Measurements from ENCODE around the gene ZNF791.
A peak's percentile ranks its signal among the peaks of the same experiment; 100 is the strongest.
"Not testable (repeated sequence)": the region's sequence is repeated elsewhere in the genome, so short reads cannot be mapped to it uniquely, and the experiment has no call there.

Gene ZNF791

DNA sequence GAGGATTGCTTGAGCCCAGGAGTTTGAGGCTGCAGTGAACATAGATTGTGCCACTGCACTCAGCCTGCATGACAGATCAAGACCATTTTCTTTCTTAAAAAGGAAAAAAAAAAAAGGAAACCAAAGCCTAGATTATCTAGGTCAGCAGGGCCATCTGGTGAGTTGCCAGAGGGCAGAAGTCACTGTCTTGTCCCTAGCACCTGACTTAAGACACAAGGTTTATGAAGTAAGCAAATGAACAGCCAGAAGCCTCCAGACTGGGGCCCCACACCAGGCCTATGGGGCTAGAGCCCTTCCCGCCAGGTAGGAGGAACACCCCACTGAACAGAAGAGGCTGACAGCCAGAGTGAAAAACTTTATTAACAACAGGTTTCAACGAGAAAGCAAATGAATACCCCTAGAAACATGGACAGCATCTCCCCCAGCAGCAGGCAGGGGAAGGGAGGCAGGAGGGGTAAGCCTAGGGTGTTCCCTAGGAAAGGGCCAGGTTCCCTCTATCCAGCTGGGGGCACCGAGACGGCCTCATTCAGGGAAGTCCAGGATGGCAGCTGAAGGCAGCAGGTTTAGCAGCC, 57.1 kb downstream of the ZNF791 start:
- no peak for DNase-seq

DNA sequence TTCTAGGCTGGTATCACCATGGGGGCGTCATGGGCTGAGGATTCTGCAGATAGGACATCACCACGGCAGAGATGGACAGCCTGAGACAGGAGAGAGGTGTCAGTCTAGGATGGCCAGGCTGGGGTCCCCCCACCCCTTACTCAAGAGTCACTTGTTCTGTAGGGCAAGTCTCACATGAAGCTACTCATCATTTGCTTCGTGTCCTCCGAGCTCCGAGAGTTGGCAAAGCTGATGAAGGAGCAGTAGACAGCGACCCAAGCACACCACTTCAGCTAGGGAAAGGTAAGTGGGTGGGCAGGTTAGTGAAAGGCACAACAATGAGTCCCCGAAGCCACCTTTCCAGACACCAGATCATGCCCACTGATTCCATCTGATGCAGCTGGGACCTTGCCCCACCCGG, 57.6 kb downstream of the ZNF791 start:
- no peak for DNase-seq

DNA sequence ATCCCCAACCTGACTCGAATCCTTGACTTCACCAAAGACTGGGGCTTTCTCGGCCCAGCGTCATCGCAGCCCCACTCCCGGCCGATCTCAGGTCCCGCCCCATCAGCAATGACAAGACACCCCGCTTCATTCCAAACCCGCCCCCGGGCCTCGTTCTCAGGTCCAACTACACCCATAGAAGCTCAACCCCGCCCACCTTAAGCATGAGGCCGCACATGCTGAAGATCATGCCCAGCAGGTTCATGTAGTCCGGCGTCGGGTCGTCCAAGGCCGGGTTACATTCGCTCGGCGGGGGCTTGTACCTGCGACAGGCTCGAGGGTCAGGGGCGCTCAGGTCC, 58.2 kb downstream of the ZNF791 start:
- peak in 2 of 14 donors; percentile 54 to 79 for DNase-seq

DNA sequence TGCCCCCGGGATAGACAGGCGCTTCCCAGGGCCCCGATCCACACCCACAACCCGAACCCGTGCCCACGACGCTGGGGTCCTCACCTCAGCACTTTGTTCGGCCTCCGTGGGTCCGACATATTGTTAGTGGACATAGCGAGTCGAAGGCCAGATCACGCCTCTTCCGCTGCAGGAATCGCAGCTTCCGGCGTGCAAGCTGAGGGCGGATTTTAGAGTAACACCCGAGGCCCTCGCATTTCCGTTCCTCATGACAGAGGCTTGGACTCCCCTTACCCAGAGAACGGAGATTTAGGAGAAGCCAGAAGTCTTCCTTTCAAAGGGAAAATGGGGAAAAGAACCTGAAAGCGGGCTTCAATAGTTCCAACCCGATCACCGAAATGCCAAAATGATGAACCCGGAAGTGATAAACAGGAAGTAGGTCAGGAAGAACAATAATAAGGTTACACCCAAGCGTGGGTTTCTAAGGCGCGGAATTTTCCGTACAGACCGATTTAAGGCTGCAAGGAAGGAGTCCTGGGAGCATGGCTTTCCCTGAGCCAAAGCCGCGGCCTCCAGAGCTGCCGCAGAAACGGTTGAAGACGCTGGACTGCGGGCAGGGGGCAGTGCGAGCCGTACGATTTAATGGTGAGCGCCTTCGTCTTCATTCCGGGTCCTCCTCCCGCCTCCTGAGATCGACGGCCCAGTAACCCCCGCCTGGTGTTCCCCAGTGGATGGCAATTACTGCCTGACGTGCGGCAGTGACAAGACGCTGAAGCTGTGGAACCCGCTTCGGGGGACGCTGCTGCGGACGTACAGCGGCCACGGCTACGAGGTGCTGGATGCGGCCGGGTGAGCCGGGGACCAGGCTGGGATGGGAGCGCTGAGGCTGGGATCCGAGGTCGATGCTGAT, 58.8 kb downstream of the ZNF791 start:
- DNase-seq, result peak; percentile 39 to 87 (median 80)

DNA sequence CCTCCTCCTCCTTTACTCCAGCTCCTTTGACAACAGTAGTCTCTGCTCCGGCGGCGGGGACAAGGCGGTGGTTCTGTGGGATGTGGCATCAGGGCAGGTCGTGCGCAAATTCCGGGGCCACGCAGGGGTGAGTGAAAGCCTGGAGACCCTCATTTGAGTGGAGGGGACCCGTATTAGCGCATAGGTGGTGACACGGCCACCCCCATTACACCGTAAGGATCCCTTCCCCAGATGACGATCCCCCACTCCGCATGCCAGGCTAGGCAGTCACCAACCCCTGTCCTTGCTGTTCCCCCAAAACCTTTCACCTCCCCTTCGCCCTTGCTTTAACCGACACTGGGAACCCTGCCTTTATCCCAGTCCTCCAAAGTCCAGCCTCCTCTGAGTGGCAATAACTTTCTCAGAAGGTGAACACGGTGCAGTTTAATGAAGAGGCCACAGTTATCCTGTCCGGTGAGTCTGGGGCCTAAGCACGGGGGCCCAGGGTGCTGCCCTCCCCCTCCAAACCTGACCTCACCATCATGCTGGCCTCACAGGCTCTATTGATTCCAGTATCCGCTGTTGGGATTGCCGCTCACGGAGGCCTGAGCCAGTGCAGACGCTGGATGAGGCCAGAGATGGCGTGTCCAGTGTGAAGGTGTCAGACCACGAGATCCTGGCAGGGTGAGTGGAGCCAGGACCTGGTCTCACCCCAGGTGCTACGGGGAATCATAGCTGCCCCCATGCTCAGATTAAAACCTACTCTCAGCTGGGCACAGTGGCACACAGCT, 59.6 kb downstream of the ZNF791 start:
- no peak for DNase-seq

DNA sequence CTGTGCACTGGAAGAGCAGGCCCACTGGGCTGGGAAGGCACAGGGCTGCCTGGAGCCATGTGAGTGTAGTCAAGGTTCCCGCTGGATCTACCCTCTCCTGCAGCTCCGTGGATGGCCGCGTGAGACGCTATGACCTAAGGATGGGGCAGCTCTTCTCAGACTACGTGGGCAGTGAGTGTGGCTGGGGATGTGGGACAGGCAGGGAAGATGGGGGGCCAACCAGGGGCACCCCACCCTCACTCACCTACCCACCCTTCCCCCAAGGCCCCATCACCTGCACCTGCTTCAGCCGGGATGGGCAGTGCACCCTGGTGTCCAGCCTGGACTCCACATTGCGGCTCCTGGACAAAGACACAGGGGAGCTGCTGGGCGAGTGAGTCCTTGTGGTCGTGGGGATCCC, 62.0 kb downstream of the ZNF791 start:
- DNase-seq, result no peak

DNA sequence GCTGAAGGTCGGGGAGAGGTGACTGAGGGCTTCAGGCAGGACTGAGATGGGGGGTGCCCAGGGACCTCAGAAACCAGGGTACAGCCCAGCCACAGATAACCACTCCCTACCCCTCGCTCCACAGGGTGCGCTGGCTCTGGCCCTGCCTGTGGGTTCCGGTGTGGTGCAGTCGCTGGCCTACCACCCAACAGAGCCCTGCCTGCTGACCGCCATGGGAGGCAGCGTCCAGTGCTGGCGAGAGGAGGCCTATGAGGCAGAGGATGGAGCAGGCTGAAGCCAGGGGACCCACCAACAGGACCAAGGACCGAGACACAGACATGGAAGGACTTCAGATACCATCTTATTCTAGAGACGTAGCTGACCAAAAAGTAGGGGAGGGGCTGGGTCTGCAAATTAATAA, 64.7 kb downstream of the ZNF791 start:
- no peak for DNase-seq

DNA sequence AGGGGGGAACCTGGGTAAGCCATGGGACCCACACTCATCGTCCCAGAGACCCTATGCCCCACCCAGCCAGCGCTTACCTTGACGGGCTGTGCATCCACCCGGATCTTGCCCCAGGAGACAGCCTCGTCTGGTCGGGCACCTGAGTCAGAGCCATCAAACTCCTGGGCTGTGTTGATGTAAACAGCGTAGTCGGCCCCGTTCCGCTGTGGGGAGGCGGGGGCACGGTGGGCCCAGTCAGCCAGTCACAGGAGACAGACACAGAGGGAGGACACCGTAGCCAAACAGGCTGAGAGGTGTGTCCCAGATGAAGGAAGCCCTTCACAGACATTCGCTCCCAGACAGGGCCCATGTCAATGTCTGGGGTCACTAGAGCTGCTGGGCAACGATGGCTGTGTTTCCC, 65.2 kb downstream of the ZNF791 start:
- DNase-seq, result no peak

DNA sequence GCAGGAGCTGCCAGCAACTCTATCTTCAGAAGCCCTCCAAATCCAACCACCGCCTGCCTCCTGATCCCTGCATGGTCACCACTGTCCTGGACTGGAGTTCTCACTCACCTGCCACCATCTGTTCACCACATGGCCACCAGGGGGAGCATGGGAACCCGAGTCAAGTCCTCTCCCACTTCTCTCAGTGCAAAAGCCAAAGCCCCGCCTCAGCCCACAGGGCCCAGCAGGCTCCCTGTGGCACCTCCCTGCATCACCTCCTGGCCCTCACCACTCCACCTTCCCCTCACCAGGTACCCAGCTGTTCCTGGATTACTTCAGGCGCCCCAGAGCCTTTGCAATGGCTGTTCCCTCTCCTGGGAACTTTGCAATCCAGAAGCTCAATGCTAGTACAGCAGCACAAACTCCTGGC, 65.7 kb downstream of the ZNF791 start:
- peak in 12 of 14 donors; percentile 8 to 70 (median 26) for DNase-seq

DNA sequence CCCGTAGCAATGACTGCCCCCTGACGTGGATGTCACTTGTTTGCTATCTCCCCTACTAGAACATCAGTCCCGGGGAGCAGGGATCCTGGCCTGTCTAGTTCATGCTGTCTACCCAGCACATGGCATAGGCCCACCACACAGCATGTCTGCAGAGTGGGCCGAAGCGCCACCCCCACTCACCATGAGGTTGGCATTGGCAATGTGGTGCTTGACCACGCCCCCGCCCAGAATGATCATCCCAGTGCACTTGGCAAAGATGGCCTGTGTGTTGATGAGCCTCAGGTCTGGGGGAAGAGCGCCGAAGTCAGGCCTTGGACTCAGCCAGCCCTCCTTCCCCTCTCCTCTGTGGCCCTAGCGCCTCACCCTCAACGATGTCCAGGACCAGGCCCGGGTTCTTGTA, 66.2 kb downstream of the ZNF791 start:
- no peak for DNase-seq

DNA sequence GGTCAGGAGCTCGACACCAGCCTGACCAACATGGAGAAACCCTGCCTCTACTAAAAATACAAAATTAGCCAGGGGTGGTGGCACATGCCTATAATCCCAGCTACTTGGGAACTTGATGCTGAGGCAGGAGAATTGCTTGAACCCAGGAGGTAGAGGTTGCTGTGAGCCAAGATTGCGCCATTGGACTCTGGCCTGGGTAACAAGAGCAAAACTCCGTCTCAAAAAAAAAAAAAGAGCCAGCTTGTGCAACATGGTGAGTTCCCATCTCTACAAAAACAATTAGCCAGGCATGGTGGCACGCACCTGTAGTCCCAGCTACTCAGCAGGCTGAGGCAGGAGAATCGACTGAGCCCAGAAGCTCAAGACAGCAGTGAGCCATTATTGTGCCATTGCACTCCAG, 67.3 kb downstream of the ZNF791 start:
- not testable (repeated sequence) for DNase-seq

DNA sequence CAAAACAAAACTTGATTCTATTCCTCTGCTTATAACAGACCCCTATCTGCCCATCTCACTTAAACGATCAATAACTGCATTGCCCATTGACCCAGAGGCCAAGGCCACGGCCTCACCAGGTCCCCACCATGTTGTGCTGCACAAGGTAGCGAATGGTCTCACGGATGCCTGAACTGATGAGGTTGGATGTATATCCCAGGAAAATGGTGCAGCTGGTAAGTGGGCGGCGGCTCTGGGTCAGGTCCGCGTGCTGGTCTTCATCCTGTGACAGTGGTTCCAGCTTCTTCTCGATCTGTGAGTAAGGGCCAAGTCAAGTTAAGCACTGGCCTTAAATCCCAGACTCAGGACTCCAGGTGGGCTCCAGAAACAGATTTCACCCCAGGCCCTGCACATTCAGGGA, 69.3 kb downstream of the ZNF791 start:
- no peak for DNase-seq

DNA sequence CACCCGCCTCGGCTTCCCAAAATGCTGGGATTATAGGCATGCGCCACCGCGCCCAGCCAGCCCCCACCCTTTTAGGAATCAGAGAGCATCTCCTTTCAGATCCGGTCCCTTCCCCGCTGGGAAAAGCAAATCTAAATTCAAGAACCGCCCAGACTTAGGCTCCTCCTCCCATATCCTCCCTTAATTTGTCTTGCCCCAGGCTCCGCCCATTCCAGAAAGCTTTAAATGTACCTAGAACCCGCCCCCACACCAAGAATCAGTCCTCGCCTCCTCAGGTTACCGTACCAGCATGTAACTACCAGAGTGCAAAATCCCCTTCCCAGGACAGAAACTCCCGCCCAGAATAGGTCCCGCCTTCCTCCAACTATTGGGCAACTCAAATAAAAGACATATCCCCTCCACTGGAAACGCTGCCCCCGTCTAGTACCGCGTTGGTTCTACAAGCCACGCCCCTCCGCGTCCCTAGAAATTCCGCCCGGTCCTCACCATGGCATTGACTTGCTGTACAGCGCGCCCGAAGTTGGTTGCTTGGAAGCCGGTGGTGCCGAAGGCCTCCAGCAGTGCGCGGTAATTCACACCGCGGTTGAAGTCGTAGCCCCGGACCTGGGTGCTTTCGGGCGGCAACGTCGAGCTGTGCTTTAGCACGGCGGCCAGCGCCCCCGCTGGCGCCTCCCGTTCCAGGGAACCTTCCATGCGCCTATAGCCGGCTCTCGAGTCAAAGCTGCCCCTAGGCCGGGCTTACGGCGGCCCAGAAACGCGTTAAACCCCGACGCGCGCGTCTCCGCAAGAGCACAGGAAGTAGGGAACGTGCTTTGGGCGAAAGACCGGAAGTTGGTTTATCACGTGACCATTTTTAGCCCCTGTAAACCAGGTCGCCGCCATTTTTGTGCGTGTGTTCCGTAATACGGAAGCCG, 70.6 kb downstream of the ZNF791 start, which contains the start of gene DHPS:
DHPS (minus strand) TSS at position 807 of the 914 bp plus-strand sequence; CDS start at position 693, 114 bp downstream.
- DNase-seq, result peak; percentile 32 to 91 (median 80)

Measured in C1 segment of cervical spinal cord (tissue), 14 donors.